ENCODE data around the gene MRS2.

The MRS2 gene

GRCh38 chr6:24402697-24403500, at the start of gene MRS2:
MRS2 (plus strand) TSS chr6:24402936; CDS start chr6:24403047, 111 bp downstream.
- TF ChIP-seq CTCF (IDR thresholded peaks at IDR 0.05; ENCODE audit: poor library complexity, severe bottlenecking), result no peak
- peak within 1 kb of the TSS; percentile 71 for H3K4me3 ChIP-seq (ENCODE audit: severe bottlenecking)
- peaks cover 35% of the 10 kb centered on the region for H3K36me3 ChIP-seq (ENCODE audit: low read depth)
- DNase-seq (ENCODE audit: low spot score) (peak; percentile 92), ATAC-seq (ENCODE audit: low read depth) (peak; percentile 98)
- peaks cover 6% of the 10 kb centered on the region for H3K4me1 ChIP-seq (ENCODE audit: insufficient read depth, poor library complexity, severe bottlenecking)
- H3K27ac ChIP-seq (ENCODE audit: poor library complexity, severe bottlenecking), result peak within 1 kb of the TSS; percentile 19
- no peaks in the 10 kb centered on the region for H3K9me3 ChIP-seq (ENCODE audit: severe bottlenecking)
- H3K27me3 ChIP-seq (ENCODE audit: insufficient read depth, poor library complexity, severe bottlenecking), result no peaks in the 10 kb centered on the region

GRCh38 chr6:24353861-24354260, 48.9 kb upstream of the MRS2 start:
- no peak overlapping the region for H3K27ac ChIP-seq (ENCODE audit: poor library complexity, severe bottlenecking)
- no peak for ATAC-seq (ENCODE audit: low read depth)
- H3K36me3 ChIP-seq (ENCODE audit: low read depth), result no peaks in the 10 kb centered on the region
- H3K4me1 ChIP-seq (ENCODE audit: insufficient read depth, poor library complexity, severe bottlenecking), result no peaks in the 10 kb centered on the region
- H3K9me3 ChIP-seq (ENCODE audit: severe bottlenecking), result no peaks in the 10 kb centered on the region
- no peak for DNase-seq (ENCODE audit: low spot score)
- peaks cover 2% of the 10 kb centered on the region for H3K27me3 ChIP-seq (ENCODE audit: insufficient read depth, poor library complexity, severe bottlenecking)
- no peak overlapping the region for H3K4me3 ChIP-seq (ENCODE audit: severe bottlenecking)
- TF ChIP-seq CTCF (IDR thresholded peaks at IDR 0.05; ENCODE audit: poor library complexity, severe bottlenecking), result no peak

GRCh38 chr6:24355393-24355792, 47.3 kb upstream of the MRS2 start:
- Histone ChIP-seq H3K9me3 (ENCODE audit: severe bottlenecking) (no peaks in the 10 kb centered on the region), H3K4me1 (ENCODE audit: insufficient read depth, poor library complexity, severe bottlenecking) (no peaks in the 10 kb centered on the region), H3K27me3 (ENCODE audit: insufficient read depth, poor library complexity, severe bottlenecking) (peaks cover 2% of the 10 kb centered on the region), H3K27ac (ENCODE audit: poor library complexity, severe bottlenecking) (no peak overlapping the region), H3K4me3 (ENCODE audit: severe bottlenecking) (no peak overlapping the region), H3K36me3 (ENCODE audit: low read depth) (no peaks in the 10 kb centered on the region)
- no peak for TF ChIP-seq CTCF (IDR thresholded peaks at IDR 0.05; ENCODE audit: poor library complexity, severe bottlenecking)
- no peak for ATAC-seq (ENCODE audit: low read depth)
- no peak for DNase-seq (ENCODE audit: low spot score)

- Histone ChIP-seq H3K4me3 (ENCODE audit: severe bottlenecking) (no peak overlapping the region), H3K36me3 (ENCODE audit: low read depth) (no peaks in the 10 kb centered on the region), H3K4me1 (ENCODE audit: insufficient read depth, poor library complexity, severe bottlenecking) (no peaks in the 10 kb centered on the region), H3K9me3 (ENCODE audit: severe bottlenecking) (no peaks in the 10 kb centered on the region), H3K27me3 (ENCODE audit: insufficient read depth, poor library complexity, severe bottlenecking) (peaks cover 2% of the 10 kb centered on the region), H3K27ac (ENCODE audit: poor library complexity, severe bottlenecking) (no peak overlapping the region)
- no peak for TF ChIP-seq CTCF (IDR thresholded peaks at IDR 0.05; ENCODE audit: poor library complexity, severe bottlenecking)
- DNase-seq (ENCODE audit: low spot score) (no peak), ATAC-seq (ENCODE audit: low read depth) (no peak)
Measured at GRCh38 chr6:24356310-24356973, 46.3 kb upstream of the MRS2 start.
